ENCODE results near the gene UBA5. TPM values are rescaled to one million over a fixed set of nuclear protein-coding genes. Genes with fewer than 3 reads are reported as not detected.

Gene UBA5
- total RNA-seq, 1 donor from 2014 or later, result 48.9 TPM

DNA sequence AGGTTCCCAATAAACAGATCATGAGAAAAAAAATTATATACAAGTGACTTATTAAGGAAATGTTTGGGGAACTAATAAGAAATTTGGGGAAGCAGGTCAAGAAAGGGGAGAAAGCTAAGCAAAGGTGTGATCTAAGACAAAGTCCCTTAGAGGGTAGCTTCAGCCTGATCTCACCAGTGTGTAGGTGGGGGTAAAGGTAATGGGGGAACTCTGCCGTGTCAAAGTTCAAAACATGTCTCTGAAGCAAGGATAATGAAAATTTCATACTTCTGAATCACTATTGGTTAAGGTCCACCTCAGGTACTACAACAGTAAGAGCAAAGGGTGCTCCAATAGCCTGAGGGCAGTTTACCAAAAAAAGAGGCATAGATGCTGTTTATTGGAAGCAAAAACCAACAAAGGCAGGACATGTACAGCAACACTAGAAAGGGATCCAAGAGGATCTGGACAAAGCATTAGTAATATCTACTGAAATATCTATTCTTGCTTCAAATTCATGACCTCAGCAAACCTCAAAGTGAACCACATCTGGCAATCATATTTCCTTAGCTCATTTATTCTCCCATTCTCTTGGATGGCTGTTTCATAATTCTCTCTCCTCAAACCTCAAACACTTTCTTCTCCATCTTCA is 7.4 kb upstream of the UBA5 start:
- intact Hi-C loops (cut with micrococcal nuclease), result no loop called here

DNA sequence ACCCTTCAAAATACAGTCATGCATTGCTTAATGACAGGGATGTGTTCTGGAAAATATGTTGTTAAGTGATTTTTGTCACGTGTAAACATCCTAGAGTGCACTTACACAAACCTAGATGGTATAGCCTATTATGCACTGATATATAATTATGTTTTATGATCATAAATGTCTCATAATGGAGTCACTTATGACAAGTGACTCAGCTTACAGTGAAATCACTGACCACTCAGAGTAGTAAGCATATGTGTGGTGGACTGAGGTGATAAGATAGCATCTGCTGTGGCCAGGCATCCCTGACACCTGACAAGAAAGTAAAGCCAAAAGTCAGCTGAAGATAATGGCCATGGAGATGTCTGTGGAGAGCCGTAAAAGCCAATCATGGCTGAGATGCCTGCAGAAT is 5.9 kb upstream of the UBA5 start:
- intact Hi-C loops (cut with micrococcal nuclease), result no loop called here

DNA sequence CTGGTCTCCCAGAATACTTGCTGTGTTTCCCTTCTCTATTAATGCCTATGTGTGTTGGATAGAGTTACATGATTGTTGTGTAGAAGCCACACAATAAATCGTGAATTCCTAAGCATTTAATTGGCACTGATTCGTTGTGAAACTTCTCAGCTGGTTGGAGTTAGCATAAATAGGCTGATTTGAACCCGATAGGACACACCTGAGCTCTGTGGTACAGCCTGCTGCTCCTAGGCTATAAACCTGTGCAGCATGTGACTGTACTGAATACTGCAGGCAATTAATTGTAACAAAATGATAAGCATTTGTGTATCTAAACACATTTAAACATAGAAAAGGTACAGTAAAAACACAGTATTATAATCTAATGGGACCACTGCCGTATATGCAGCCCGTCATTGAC is 5.4 kb upstream of the UBA5 start:
- intact Hi-C loops (cut with micrococcal nuclease), result no loop called here

DNA sequence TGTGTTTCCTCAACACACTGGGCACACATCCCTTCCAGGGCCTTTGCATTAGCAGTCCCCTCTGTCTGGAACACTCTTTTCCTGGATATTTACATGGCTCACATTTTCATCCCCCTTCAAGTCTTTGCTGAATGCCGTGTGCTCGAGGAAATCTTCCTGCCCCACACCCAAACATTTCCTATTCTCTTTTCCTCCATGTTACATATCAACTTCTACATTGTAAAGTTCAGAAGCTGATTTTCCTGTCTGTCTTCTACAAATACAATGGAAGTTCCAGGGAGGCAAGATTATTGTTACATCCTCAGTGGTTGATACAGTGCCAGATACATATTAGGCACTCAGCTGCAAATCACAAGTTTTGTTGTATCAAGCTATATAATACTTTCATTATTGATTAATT is 4.7 kb upstream of the UBA5 start:
- intact Hi-C loops (cut with micrococcal nuclease), result no loop called here

DNA sequence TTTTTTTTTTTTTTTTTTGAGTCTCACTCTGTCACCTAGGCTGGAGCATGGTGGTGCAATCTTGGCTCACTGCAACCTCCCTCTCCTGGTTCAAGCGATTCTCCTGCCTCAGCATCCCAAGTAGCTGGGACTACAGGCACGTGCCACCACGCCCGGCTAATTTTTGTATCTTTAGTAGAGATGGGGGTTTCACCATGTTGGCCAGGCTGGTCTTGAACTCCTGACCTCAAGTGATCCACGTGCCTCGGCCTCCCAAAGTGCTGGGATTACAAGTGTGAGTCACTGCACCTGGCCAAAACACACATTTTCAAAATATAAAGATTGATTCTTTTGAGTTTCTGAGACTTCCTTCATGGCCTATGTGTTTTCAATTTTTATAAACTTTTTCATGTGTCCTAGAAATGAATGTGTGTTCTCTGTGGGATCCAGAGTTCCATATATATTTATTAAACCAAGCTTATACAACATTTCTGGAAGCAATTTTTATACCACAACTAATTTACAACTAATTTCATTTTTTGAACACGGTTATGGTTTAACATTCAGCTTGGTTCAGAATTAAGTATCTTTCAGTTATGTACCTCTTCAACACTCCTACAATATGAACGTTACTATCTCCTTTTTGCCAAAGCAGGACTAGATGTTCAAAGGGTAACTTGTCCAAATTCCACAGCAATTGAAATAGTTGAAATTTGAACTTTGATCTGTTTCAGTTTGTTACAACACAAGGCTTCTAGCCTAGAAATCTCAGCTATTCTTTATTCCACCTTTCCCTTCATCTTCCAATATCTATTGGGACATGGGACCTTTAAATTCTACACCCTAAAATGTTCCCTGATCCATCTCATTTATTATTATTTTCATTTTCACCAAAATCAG is 2.0 kb upstream of the UBA5 start:
- intact Hi-C loops (cut with micrococcal nuclease), result no loop called here

DNA sequence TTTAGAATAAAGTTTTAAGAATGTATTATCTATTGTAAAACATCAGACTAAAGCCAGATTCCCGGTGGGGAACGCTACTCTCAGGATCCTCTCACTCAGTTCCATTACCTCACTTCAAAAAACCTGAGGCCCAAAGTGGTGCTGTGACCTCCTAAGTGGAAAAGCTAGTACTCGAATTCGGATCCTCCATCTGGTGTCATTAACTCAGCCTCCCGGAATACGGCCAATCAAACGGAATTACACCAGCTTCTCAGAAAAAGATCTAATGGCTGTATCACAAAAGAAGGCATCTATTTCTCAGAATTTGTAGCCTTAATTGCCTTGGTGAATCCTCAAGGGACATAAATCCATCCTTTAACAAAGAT is 1.1 kb upstream of the UBA5 start:
- intact Hi-C loops (cut with micrococcal nuclease), result no loop called here

DNA sequence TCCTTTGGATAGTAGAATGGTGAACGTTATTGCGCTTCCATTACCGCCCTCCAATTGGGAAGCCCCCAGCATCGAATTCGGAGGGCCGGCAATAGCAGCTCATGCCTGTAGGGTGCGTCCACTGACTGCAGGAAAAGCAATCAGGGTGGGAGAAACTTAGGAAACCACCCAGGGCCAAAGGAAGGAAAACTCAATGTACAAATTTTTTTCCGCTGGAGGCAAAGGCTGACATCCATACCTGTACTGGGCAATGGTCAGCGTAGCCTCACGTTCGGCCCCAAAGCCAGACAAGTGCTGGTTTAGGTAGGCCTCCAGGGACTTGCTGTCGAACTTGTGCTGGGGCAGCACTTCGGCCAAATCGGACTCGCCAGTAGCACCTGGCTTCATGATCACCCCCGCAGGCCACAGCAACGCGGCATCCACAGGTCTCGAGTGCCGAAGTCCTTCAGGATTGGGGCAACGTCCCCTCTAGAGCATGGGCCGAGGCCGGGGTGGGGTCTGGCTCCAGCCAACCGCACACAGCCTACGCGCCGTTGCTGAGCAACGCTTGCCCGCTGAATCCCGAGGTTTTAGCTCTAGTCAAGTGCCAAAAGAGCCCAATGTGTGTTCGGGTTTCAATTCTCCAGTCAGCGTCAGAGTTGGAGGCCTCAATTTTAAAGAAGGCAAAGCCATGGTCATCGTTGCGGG is 621 bp upstream of the UBA5 start, which contains the start of gene ACAD11:
TSS of gene ACAD11 (minus strand) at position 445 of the 687 bp plus-strand sequence. CDS start at position 387, 58 bp downstream.
- intact Hi-C loops (cut with micrococcal nuclease), result loop anchor here (1.0 to 10.0 kb wide), 10 partner anchors 17 to 1912 kb away; partner anchors contain the start of genes ASTE1, ATP2C1, CDV3 and DNAJC13

DNA sequence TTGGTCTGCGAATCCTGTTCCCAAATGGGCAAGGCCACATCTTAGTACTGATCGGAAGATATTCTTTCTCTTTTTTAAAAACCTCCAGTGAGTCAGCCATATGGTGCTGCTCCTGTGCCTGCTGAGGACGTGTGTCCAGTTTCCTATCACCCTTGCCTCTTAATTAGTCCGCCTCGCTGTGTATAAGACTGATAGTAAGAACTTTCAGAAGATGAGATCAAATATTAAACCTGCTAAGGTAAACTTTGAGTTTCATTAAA is 612 bp downstream of the UBA5 start:
- intact Hi-C loops (cut with micrococcal nuclease), result loop anchor here (1.0 to 10.0 kb wide), 11 partner anchors 18 to 1913 kb away; partner anchors contain the start of genes ASTE1, ATP2C1, CDV3 and DNAJC13

DNA sequence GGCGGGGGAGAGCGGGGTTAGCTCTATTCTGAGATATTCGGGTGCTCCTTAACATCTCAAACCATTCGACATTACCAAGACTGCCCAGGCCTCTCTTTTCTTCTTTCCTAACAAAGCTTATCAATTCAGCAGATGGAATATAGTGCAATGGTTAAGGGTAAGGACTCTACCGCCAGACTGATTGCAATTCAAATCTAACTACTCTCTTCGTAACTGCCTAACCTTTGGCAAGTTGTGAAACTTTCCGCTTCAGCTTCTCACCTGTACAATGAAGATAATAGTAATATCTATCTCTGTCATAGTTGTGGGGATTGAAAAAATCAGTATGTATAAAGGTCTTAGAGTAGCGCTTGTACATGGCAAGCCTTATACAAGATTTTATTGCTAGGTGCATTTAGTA is 972 bp downstream of the UBA5 start:
- intact Hi-C loops (cut with micrococcal nuclease), result loop anchor here (1.0 to 10.0 kb wide), 5 partner anchors 125 to 1914 kb away; partner anchors contain the start of genes ASTE1, ATP2C1, NEK11 and PIK3R4

DNA sequence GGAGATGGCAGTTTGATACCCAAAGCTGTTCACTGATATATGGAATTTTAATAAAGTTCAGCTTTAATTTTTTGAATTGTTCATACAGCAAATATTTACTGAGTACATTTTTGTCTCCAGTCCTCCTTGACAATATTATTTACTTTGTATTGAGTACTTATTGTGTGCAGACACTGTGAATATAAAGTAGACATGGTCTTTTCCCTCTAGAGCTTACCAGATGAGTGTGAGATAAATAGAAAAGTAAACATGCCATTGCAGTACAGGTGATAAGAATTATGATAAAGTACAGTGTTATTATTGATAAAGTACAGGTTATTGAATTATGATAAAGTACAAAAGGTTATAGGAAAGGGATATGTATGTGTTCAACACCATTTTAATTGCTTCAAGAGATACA is 2.1 kb downstream of the UBA5 start:
- intact Hi-C loops (cut with micrococcal nuclease), result loop anchor here (5.0 to 10.0 kb wide), 3 partner anchors 1635 to 1915 kb away; partner anchors contain the start of genes ASTE1, ATP2C1, NEK11 and PIK3R4

DNA sequence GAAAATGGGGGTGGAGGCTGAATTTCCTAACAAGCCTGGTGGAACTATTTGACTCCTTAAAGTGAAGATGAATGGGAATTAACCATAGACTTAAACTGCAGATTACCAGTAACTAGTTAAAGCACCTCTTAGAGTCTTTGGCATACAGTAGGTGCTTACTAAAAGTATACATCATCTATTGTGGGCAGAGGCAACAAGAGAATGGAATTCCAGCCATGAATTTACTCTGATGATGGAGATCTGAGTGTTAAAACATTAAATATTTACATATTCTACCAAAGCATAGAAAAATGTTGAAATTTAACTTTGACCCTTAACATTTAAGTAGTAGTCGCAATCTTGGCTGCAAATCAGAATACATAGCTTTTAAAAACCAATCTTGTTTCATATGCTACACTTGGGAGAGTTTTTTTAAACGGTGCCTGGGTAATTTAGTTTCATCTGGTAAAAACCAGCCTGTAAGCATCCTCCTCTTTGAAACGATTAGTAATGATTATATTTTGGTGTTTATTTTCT is 5.2 kb downstream of the UBA5 start:
- intact Hi-C loops (cut with micrococcal nuclease), result loop anchor here (10.0 kb wide), 1 partner anchor 1770 kb away; the partner anchor contains the start of gene ATP2C1

DNA sequence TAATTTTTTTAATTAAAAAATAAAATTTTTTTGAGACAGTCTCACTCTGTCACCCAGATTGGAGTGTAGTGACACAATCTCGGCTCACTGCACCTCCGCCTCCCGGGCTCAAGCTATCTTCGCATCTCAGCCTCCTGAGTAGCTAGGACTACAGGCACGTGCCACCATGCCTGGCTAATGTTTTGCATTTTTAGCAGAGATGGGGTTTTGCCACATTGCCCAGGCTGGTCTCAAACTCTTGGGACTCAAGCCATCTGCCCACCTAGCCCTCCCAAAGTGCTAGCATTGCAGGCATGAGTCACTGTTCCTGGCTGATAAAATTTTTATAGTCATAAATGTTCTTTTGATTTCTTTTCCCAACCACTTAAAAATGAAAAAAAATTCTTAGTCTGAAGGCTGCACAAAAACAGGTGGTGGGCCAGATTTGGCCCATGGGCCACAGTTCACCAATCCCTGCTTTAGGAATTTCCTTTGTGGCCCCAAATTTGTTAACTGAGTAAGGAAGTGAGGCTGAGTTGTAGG is 9.2 kb downstream of the UBA5 start:
- intact Hi-C loops (cut with micrococcal nuclease), result loop anchor here (10.0 kb wide), 1 partner anchor 1775 kb away; the partner anchor contains the start of gene ATP2C1

DNA sequence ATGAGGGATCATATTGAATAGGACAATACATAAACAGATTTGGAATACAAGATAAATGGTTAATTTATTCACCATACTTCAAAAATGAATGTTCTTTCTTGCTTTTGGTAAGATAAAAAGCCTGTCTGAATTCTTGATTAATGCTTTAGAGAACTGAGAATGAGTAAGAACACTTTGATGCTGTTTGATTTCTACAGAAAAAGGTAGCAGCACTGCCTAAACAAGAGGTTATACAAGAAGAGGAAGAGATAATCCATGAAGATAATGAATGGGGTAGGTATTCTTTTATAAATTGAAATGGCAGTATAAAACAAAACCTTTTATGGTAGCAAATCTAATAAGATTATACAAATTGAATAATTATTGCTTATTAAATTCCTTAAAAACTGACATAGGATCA is 15.3 kb downstream of the UBA5 start:
- intact Hi-C loops (cut with micrococcal nuclease), result no loop called here

DNA sequence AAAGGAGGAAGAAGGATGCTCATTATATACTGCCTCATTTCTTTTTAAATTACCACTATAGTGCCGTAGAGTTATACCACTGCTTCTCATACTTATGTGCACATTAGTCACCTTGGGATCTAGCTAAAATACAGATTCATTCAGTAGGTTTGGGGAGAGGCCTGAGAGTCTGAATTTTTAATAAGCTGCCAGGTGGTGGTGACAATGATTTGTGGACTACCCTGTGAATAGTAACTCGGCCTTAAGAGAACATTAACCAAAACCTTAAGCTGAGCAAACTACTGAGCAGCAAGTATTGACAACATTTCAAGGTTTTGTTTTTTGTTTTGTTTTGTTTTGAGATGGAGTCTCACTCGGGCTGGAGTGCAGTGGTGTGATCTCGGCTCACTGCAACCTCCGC is 19.8 kb downstream of the UBA5 start:
- intact Hi-C loops (cut with micrococcal nuclease), result no loop called here

DNA sequence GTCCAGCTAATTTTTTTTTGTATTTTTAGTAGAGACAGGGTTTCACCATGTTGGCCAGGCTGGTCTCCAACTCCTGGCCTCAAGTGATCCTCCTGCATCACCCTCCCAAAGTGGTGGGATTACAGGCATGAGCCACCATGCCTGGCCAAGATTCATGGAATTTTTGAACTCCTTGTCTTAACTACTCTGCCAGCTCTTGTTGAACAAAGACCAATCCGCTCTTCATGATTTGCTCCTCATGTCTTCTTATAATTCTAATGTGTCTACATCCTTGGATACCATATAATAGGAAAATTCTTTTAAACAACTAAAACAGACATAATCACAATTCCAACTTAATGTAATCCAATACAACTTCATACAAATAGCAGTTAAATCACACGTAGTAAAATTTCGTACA is 21.3 kb downstream of the UBA5 start:
- intact Hi-C loops (cut with micrococcal nuclease), result no loop called here

DNA sequence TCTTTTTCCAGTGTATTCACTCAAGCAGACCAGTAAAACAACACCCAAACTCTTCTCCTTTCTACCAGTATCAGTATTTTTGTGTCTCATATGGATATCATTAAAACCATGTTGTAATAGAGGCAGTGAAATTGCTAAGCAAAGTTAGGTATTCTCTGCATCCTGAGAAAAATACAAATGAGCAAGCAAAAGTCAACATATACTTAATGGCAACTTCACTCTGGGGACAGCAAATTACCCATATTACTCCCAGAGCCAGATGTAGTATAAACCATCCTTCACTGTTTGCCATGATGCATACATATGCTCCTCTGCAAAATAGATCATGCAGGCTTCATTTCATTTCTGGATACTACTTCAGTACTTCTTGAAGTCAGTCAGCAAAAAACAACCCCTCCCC is 22.1 kb downstream of the UBA5 start:
- intact Hi-C loops (cut with micrococcal nuclease), result no loop called here

DNA sequence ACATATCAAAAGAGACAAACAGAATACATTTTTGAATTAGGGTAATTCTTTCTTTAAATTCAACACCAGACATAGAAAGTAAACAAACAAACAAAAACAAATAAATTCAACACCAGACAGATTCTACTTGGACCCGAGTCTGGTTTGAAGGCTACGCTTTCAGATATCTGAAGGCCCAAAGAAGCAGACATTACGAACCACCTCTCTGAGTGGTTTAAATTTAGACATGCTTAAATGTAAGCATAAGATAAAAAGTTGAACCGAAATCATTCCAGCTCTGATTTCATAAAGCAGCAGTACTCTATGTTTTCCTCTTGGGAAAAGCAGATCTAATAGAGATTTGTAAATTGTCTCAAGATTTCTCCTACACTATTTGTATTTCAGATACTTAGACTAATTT is 29.9 kb downstream of the UBA5 start:
- intact Hi-C loops (cut with micrococcal nuclease), result no loop called here

DNA sequence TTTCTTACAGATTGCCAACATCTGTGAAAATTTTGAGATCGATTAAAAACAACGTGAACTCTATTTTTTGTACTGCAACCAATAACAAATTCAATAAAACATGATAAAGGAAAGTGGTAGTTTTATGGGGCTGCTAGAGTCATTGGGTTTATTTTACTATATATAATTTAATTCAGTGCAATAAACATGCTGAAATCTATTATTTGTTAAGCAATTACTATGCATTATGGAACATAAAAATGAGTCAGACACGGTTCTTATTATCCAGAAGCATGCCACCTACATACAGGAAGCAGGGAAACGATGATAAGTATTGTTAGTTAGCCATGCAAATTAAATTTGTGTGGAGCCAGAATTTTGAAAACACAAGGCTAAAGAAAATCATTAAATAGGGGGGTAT is 34.9 kb downstream of the UBA5 start:
- intact Hi-C loops (cut with micrococcal nuclease), result no loop called here

DNA sequence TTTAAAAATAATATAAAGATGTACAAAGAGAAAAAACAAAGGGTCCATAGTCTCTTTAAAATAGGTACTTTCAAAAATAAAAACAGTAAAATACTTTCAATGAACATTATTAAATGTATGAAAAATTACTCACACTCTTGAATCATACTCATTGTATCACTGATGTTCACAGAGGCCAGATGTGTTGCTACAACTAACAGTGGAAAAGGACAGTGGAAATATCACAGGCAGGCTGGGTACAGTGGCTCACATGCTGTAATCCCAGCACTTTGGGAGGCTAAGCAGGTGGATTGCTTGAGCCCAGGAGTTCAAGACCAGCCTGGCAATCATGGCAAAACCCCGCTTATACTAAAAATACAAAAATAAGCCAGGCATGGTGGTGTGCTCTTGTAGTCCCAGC is 35.3 kb downstream of the UBA5 start:
- intact Hi-C loops (cut with micrococcal nuclease), result no loop called here

DNA sequence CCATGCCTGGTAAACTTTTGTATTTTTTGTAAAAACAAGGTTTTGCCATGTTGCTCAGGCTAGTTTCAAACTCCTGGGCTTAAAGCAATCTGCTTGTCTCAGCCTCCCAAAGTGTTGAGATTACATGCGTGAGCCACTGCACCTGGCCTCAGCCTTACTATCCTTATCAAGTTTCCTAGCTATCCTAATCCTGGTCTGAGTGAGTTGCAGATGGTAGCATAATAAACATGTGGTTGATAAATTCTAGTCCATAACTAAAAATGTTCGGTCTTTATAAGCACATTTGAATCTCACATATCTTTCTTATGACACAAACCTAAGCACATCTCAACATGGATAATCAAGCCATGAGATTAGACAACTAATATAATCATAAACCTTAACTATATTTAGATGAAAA is 43.6 kb downstream of the UBA5 start:
- intact Hi-C loops (cut with micrococcal nuclease), result no loop called here

DNA sequence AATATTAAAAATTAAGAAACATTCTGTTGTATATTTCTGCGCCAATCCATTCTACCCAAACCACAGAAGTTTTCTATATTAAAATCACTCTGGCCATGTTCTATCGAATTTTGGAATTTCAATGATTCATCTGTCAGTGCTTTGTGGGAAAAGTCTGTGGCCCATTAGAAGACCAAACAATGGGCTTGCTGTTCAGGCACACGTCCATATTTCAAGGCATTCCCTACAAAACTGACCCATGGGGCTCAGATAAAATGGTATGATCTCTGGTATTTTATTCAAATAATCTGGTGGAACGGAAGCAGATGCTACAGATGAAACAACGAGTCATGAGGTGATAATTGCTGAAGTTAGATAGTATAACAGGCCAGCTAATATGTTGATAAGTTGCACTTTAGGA is 49.6 kb downstream of the UBA5 start:
- intact Hi-C loops (cut with micrococcal nuclease), result no loop called here

DNA sequence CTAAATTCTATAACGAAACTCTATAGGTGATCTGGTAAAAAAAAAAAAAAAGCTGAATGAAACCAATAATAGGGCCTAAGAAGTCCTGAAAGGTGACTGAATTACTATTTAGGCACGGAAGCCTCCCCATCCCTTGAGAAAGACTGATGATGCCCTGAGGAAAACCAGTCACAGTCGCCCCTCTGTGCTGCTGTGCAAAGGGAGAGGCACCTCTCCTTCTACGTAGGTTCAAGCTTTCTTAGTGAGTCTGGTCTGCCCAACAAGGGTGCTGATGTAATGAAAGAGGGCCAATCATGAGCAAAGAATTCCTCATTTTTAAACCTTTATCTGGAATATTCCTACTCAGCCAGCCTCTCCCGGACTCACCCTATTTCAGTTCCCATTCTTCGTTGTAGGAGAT is 50.2 kb downstream of the UBA5 start:
- intact Hi-C loops (cut with micrococcal nuclease), result no loop called here
